Thyroid gland (tissue), 4 donors: ENCODE measurements around the gene MEGF6.

Experiments
- CTCF ChIP-seq, 6 experiments: fragments of 200-600 bp in 3 of 6; fragments of 450-650 bp in 3 of 6; sonication (generic) in 3 of 6; IDR thresholded peaks; one replicate each; pipeline ENCODE4 v1.5.1; 2016 to 2019; ENCODE audit warnings: antibody characterized with exemption in 6 of 6, mild to moderate bottlenecking in 2 of 6, inconsistent platforms in 1 of 6, moderate library complexity in 1 of 6
- POLR2A ChIP-seq, 2 donors: fragments of 450-650 bp; IDR thresholded peaks; one replicate each; pipeline ENCODE4 v1.6.1; 2017; ENCODE audit warnings: antibody characterized with exemption in 2 of 2, mild to moderate bottlenecking in 2 of 2, moderate library complexity in 1 of 2

DNA sequence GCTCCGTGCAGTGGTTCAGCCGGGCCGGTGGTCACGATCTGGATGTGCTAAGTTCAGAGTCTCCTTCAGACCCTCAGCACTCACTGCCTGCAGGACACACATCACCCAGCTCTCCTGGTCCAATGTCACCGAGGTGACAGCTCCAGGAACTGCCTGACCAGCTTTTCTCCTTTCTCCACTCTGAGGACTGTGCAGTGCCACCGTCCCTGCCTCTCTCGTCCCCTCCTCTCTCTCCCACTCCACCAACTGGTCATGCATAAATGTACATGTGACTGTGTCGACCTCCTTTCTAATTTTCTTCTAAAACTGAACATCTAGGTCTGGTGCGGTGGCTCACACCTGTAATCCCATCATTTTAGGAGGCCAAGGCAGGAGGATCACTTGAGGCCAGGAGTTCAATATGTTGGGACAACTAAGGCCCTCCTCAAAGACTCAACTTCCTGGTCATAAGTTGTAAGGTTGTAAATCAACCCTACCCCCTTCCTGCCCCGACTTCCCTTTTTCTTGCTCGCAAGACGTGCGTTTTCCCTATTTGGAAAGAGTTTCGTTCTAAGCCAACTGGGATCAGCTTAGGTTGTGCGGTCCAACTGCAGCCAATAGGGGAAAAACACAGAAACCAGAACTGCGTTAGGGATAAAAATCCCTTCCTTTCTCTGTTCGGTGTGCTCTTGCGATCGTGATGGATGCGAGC, 53.1 kb downstream of the MEGF6 start:
- peak in 1 of 6 experiments; percentile 5 for TF ChIP-seq CTCF (IDR thresholded peaks at IDR 0.05)
- TF ChIP-seq POLR2A (IDR thresholded peaks at IDR 0.05) = no peak
